CD14-positive monocyte (primary cell): ENCODE results near the gene SIGLEC1. TPM values are rescaled to one million over a fixed set of nuclear protein-coding genes. Genes with fewer than 3 reads are reported as not detected.

Experiments
- DNase-seq, 3 donors: peaks; one replicate each; pipeline ENCODE4 v3.0.0-alpha.2; 2011 to 2022
- H2AFZ ChIP-seq: 2 replicates; pipeline ENCODE4 v1.6.0; 2012; ENCODE audit warnings: mild to moderate bottlenecking, low read depth, low read length, inconsistent platforms; ENCODE audit not compliant: insufficient read depth, poor library complexity, severe bottlenecking
- H3K27ac ChIP-seq, 2 donors: 1 replicate in 1 of 2; 2 replicates in 1 of 2; pipeline ENCODE4 v1.5.1; 2012 to 2013; ENCODE audit warnings: low read length in 2 of 2, control low read depth in 1 of 2, inconsistent platforms in 1 of 2, low read depth in 1 of 2, mild to moderate bottlenecking in 1 of 2
- H3K27me3 ChIP-seq, 2 donors: one replicate each; pipeline versions ENCODE4 v1.6.0 to v1.6.1; 2011 to 2013; ENCODE audit warnings: low read length in 2 of 2; ENCODE audit not compliant: control insufficient read depth in 2 of 2, insufficient read depth in 2 of 2
- H3K36me3 ChIP-seq, 2 donors: replicated peaks in 1 of 2; 1 replicate in 1 of 2; 2 replicates in 1 of 2; pipeline versions ENCODE4 v1.5.1 to v1.6.1; 2012 to 2013; ENCODE audit warnings: low read length in 2 of 2, control low read depth in 1 of 2, inconsistent platforms in 1 of 2, mild to moderate bottlenecking in 1 of 2; ENCODE audit not compliant: insufficient read depth in 2 of 2, control insufficient read depth in 1 of 2
- H3K4me1 ChIP-seq, 2 donors: 1 replicate in 1 of 2; 2 replicates in 1 of 2; pipeline versions ENCODE4 v1.5.1 to v1.6.1; 2012 to 2013; ENCODE audit warnings: low read length in 2 of 2, control low read depth in 1 of 2, inconsistent platforms in 1 of 2, mild to moderate bottlenecking in 1 of 2, moderate library complexity in 1 of 2; ENCODE audit not compliant: insufficient read depth in 2 of 2, control insufficient read depth in 1 of 2
- H3K4me2 ChIP-seq: replicated peaks from 2 replicates; pipeline ENCODE3; 2012; ENCODE audit warnings: low read length, moderate library complexity, mild to moderate bottlenecking; ENCODE audit not compliant: poor library complexity, severe bottlenecking; ENCODE audit errors: extremely low read depth
- H3K4me3 ChIP-seq, 3 experiments: fragments of 200-600 bp in 1 of 3; sonication (generic) in 1 of 3; replicated peaks in 1 of 3; 1 replicate in 2 of 3; 2 replicates in 1 of 3; pipeline ENCODE4 v1.5.1; 2011 to 2013; ENCODE audit warnings: low read length in 3 of 3, mild to moderate bottlenecking in 3 of 3, control low read depth in 2 of 3, low read depth in 2 of 3, inconsistent platforms in 1 of 3, moderate library complexity in 1 of 3
- H3K79me2 ChIP-seq: 2 replicates; pipeline ENCODE4 v1.6.0; 2012; ENCODE audit warnings: mild to moderate bottlenecking, control low read depth, inconsistent platforms, low read length, moderate library complexity; ENCODE audit not compliant: insufficient read depth
- H3K9ac ChIP-seq: 2 replicates; pipeline ENCODE4 v1.6.0; 2017; ENCODE audit warnings: low read length, mild to moderate bottlenecking; ENCODE audit not compliant: insufficient read depth, poor library complexity, severe bottlenecking
- H3K9me3 ChIP-seq, 2 donors: replicated peaks in 1 of 2; 1 replicate in 1 of 2; 2 replicates in 1 of 2; pipeline versions ENCODE4 v1.5.1 to v1.6.1; 2012 to 2013; ENCODE audit warnings: low read length in 2 of 2, control low read depth in 1 of 2; ENCODE audit not compliant: control insufficient read depth in 1 of 2, insufficient read depth in 1 of 2
- H4K20me1 ChIP-seq: 2 replicates; pipeline ENCODE4 v1.6.0; 2012; ENCODE audit warnings: mild to moderate bottlenecking, low read length, control low read depth, moderate library complexity; ENCODE audit not compliant: insufficient read depth
- H3K27ac Mint-ChIP-seq, 7 donors: one replicate each; pipeline ENCODE4 v1.8.0; 2020; ENCODE audit warnings: mild to moderate bottlenecking in 7 of 7, mixed read lengths in 7 of 7, moderate library complexity in 6 of 7, inconsistent platforms in 2 of 7
- H3K27me3 Mint-ChIP-seq, 3 donors: one replicate each; pipeline ENCODE4 v1.8.0; 2021 to 2022; ENCODE audit warnings: low read depth in 3 of 3, mild to moderate bottlenecking in 3 of 3, mixed read lengths in 3 of 3, moderate library complexity in 3 of 3, inconsistent platforms in 1 of 3
- H3K36me3 Mint-ChIP-seq, 2 donors: one replicate each; pipeline ENCODE4 v1.8.0; 2020; ENCODE audit warnings: mixed read lengths in 2 of 2, inconsistent platforms in 1 of 2, mild to moderate bottlenecking in 1 of 2
- H3K4me1 Mint-ChIP-seq: one replicate; pipeline ENCODE4 v1.8.0; 2020; ENCODE audit warnings: mild to moderate bottlenecking, mixed read lengths
- H3K4me3 Mint-ChIP-seq, 2 donors: one replicate each; pipeline ENCODE4 v1.8.0; 2020; ENCODE audit warnings: mild to moderate bottlenecking in 2 of 2, mixed read lengths in 2 of 2, moderate library complexity in 1 of 2
- H3K9me3 Mint-ChIP-seq, 7 donors: one replicate each; pipeline ENCODE4 v1.8.0; 2020 to 2022; ENCODE audit warnings: mixed read lengths in 7 of 7, mild to moderate bottlenecking in 6 of 7, moderate library complexity in 6 of 7, inconsistent platforms in 2 of 7
- WGBS: methylation state at CpG from one replicate; pipeline ENCODE4 v1.1.5; 2013; ENCODE audit warnings: missing lambda C conversion rate; ENCODE audit not compliant: insufficient coverage; 5-methylcytosine and 5-hydroxymethylcytosine counted together
- intact Hi-C, 2 donors: fragments of 100-400 bp; cut with micrococcal nuclease; formaldehyde crosslinking; loops; one replicate each; pipeline versions ENCODE4 v1.15.0 to v1.15.1; 2023
- polyA plus RNA-seq, 3 donors: library from polyadenylated mRNA; depleted of rRNA in 1 of 3; unstranded in 2 of 3; stranded (reverse) in 1 of 3; fragments of 300-500 nt in 2 of 3; fragments of >200 nt in 1 of 3; fragmentation: Illumina TruSeq in 2 of 3; gene quantifications; 1 replicate in 2 of 3; 2 replicates in 1 of 3; pipeline ENCODE4 v1.2.3, GENCODE V29; 2012 to 2021
- TF ChIP-seq, protein P1 (sequence below): fragments of 200-600 bp; IDR thresholded peaks from one replicate; pipeline ENCODE4 v1.8.0; 2022; ENCODE audit warnings: antibody characterized with exemption, mild to moderate bottlenecking

The SIGLEC1 gene
- polyA plus RNA-seq, 3 donors: 1.6 to 23.5 (median 2.5) TPM

DNA sequence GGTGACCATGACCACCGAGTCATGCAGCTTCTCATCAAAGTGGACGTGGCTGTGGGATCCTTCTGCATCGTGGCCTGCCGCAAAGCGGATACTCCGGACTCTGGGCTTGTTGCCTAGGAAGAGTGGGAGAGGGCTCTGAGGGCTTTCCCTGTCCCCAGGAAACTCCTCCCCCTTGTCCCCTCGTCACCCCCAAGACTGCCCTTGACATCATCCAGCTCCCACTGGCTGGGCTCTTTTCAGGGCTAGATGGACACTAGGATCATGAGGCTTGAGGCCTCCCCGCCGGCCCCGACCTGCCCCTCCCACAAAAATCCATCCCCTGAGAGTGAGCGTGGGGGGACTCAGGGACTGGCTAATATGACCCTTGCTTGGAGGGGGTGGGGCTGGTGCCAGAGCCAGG lies 46.2 kb upstream of the SIGLEC1 start:
- H3K4me3 Mint-ChIP-seq: no peak overlapping the region
- DNase-seq: no peak
- Histone ChIP-seq H3K79me2 (peaks cover 74% of the 10 kb centered on the region), H3K36me3 (peaks cover 56 to 80% of the 10 kb centered on the region in 2 donors), H3K27ac (peak overlapping the region; percentile 1 to 67), H4K20me1 (peaks cover 38% of the 10 kb centered on the region), H2AFZ (no peak overlapping the region), H3K27me3 (no peaks in the 10 kb centered on the region), H3K9ac (no peak overlapping the region), H3K4me2 (no peak overlapping the region), H3K9me3 (no peaks in the 10 kb centered on the region), H3K4me3 (no peak overlapping the region), H3K4me1 (peaks cover 37 to 44% of the 10 kb centered on the region in 2 donors)
- peaks cover 58 to 76% of the 10 kb centered on the region in 2 donors for H3K36me3 Mint-ChIP-seq
- intact Hi-C loops: no loop called here
- WGBS: 100% methylated on average over 1 of the region's 11 CpGs
- peak overlapping the region in 5 of 7 donors; percentile 58 to 79 (median 77) for H3K27ac Mint-ChIP-seq
- TF ChIP-seq, protein P1, sequence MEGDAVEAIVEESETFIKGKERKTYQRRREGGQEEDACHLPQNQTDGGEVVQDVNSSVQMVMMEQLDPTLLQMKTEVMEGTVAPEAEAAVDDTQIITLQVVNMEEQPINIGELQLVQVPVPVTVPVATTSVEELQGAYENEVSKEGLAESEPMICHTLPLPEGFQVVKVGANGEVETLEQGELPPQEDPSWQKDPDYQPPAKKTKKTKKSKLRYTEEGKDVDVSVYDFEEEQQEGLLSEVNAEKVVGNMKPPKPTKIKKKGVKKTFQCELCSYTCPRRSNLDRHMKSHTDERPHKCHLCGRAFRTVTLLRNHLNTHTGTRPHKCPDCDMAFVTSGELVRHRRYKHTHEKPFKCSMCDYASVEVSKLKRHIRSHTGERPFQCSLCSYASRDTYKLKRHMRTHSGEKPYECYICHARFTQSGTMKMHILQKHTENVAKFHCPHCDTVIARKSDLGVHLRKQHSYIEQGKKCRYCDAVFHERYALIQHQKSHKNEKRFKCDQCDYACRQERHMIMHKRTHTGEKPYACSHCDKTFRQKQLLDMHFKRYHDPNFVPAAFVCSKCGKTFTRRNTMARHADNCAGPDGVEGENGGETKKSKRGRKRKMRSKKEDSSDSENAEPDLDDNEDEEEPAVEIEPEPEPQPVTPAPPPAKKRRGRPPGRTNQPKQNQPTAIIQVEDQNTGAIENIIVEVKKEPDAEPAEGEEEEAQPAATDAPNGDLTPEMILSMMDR: no peak
- H3K27me3 Mint-ChIP-seq: peaks cover 0 to 6% (median 0%) of the 10 kb centered on the region in 3 donors
- peaks cover 56% of the 10 kb centered on the region for H3K4me1 Mint-ChIP-seq
- no peaks in the 10 kb centered on the region for H3K9me3 Mint-ChIP-seq

DNA sequence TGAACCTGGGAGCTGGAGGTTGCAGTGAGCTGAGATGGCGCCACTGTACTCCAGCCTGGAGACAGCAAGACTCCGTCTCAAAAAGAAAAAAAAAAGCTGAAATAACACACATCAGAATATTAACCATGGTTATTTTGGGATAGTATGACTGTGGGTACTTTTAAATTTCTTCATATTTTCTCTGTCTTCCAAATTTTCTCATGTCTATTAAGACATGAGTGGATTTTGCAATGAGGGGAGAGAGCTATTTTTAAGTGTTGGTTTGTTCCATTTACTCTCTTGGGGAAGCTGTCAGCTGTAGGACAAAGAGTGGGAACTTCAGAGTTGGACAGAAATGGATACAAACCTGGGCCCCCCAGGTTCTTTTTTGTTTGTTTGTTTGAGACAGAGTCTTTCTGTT lies 44.9 kb upstream of the SIGLEC1 start:
- H3K27ac Mint-ChIP-seq: peak overlapping the region; percentile 4 to 85 (median 78)
- Histone ChIP-seq H2AFZ (no peak overlapping the region), H3K36me3 (peaks cover 56 to 86% of the 10 kb centered on the region in 2 donors), H3K27ac (peak overlapping the region; percentile 46 to 67), H3K79me2 (peaks cover 67% of the 10 kb centered on the region), H3K4me1 (peaks cover 29 to 40% of the 10 kb centered on the region in 2 donors), H3K9me3 (no peaks in the 10 kb centered on the region), H3K9ac (no peak overlapping the region), H3K27me3 (no peaks in the 10 kb centered on the region), H3K4me3 (no peak overlapping the region), H4K20me1 (peaks cover 51% of the 10 kb centered on the region), H3K4me2 (no peak overlapping the region)
- no peaks in the 10 kb centered on the region for H3K9me3 Mint-ChIP-seq
- no CpG with 5 or more reads among the region's 2 CpGs for WGBS
- H3K36me3 Mint-ChIP-seq: peaks cover 64 to 81% of the 10 kb centered on the region in 2 donors
- intact Hi-C loops: no loop called here
- peaks cover 55% of the 10 kb centered on the region for H3K4me1 Mint-ChIP-seq
- H3K27me3 Mint-ChIP-seq: peaks cover 0 to 6% (median 0%) of the 10 kb centered on the region in 3 donors
- no peak for DNase-seq
- TF ChIP-seq, protein P1: no peak
- peak overlapping the region in 1 of 2 donors; percentile 53 for H3K4me3 Mint-ChIP-seq
